ENCODE results near the gene NSUN3. TPM values are rescaled to one million over a fixed set of nuclear protein-coding genes. Genes with fewer than 3 reads are reported as not detected.
"Not testable (repeated sequence)": the region's sequence is repeated elsewhere in the genome, so short reads cannot be mapped to it uniquely, and the experiment has no call there.

Gene NSUN3
- total RNA-seq, 2 donors from 2014 or later, result 14.4 to 15.8 TPM

GRCh38 chr3:94106268-94106667, 43.4 kb downstream of the NSUN3 start:
- no peaks in the 10 kb centered on the region for H3K36me3 ChIP-seq
- no peaks in the 10 kb centered on the region for H3K27me3 ChIP-seq (replicated peaks; ENCODE audit: insufficient read depth)
- H3K4me1 ChIP-seq (ENCODE audit: control insufficient read depth in 1 of 2, low read depth in 2 of 2), result no peaks in the 10 kb centered on the region
- ATAC-seq (ENCODE audit: insufficient number of reproducible peaks, low FRiP score, low read depth) (no peak), DNase-seq (ENCODE audit: low spot score) (no peak)
- H3K27ac ChIP-seq, result no peak overlapping the region
- H3K4me3 ChIP-seq, result no peak overlapping the region
- H3K9me3 ChIP-seq, result no peaks in the 10 kb centered on the region
- TF ChIP-seq, protein P1, sequence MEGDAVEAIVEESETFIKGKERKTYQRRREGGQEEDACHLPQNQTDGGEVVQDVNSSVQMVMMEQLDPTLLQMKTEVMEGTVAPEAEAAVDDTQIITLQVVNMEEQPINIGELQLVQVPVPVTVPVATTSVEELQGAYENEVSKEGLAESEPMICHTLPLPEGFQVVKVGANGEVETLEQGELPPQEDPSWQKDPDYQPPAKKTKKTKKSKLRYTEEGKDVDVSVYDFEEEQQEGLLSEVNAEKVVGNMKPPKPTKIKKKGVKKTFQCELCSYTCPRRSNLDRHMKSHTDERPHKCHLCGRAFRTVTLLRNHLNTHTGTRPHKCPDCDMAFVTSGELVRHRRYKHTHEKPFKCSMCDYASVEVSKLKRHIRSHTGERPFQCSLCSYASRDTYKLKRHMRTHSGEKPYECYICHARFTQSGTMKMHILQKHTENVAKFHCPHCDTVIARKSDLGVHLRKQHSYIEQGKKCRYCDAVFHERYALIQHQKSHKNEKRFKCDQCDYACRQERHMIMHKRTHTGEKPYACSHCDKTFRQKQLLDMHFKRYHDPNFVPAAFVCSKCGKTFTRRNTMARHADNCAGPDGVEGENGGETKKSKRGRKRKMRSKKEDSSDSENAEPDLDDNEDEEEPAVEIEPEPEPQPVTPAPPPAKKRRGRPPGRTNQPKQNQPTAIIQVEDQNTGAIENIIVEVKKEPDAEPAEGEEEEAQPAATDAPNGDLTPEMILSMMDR (IDR thresholded peaks at IDR 0.05), result no peak

DNA sequence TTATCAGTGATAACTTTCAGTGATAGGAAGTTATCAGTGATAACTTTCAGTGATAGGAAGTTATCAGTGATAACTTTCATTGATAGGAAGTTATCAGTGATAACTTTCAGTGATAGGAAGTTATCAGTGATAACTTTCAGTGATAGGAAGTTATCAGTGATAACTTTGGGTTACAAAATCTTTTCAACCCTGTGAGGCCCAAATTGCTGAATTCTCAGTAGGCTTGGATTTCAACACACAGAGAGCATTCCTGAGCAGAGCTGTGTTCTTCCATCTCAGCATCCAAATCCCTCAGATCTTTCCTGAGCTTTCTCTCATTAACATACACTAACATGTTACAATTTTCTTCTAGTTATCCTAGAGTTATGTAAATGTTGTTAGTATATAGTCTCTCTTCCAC, 47.4 kb downstream of the NSUN3 start:
- H3K27me3 ChIP-seq (replicated peaks; ENCODE audit: insufficient read depth); ATAC-seq (ENCODE audit: insufficient number of reproducible peaks, low FRiP score, low read depth); H3K4me3 ChIP-seq; H3K9me3 ChIP-seq; DNase-seq (ENCODE audit: low spot score); H3K4me1 ChIP-seq (ENCODE audit: control insufficient read depth in 1 of 2, low read depth in 2 of 2); H3K27ac ChIP-seq; H3K36me3 ChIP-seq: not testable (repeated sequence)

DNA sequence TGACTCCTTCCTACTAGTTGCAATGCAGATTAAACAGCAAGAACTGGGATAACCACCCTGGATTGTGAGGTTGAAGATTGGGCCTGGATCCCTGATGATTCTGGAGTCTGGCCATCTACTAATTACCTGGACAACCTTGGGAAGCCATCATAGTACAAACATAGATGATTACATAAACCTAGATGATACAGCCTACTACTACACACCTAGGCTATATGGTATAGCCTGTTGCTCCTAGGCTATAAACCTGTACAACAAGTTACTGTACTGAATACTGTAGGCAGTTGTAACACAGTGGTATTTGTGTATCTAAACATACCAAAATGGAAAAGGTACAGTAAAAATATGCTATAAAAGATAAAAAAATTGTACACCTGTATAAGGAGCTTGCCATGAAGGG, 48.0 kb downstream of the NSUN3 start:
- no peaks in the 10 kb centered on the region for H3K9me3 ChIP-seq
- H3K4me3 ChIP-seq, result no peak overlapping the region
- no peak overlapping the region for H3K27ac ChIP-seq
- ATAC-seq (ENCODE audit: insufficient number of reproducible peaks, low FRiP score, low read depth), result no peak
- no peaks in the 10 kb centered on the region for H3K27me3 ChIP-seq (replicated peaks; ENCODE audit: insufficient read depth)
- no peaks in the 10 kb centered on the region for H3K36me3 ChIP-seq
- H3K4me1 ChIP-seq (ENCODE audit: control insufficient read depth in 1 of 2, low read depth in 2 of 2), result peaks cover 0 to 6% of the 10 kb centered on the region in 2 donors
- no peak for DNase-seq (ENCODE audit: low spot score)
- TF ChIP-seq, protein P1 (IDR thresholded peaks at IDR 0.05), result no peak

GRCh38 chr3:94114666-94115065, 51.8 kb downstream of the NSUN3 start:
- no peak overlapping the region for H3K4me3 ChIP-seq
- H3K27me3 ChIP-seq (replicated peaks; ENCODE audit: insufficient read depth), result no peaks in the 10 kb centered on the region
- TF ChIP-seq, protein P1 (IDR thresholded peaks at IDR 0.05), result no peak
- H3K36me3 ChIP-seq, result no peaks in the 10 kb centered on the region
- no peak for DNase-seq (ENCODE audit: low spot score)
- ATAC-seq (ENCODE audit: insufficient number of reproducible peaks, low FRiP score, low read depth), result no peak
- no peak overlapping the region for H3K27ac ChIP-seq
- H3K4me1 ChIP-seq (ENCODE audit: control insufficient read depth in 1 of 2, low read depth in 2 of 2), result peaks cover 0 to 6% of the 10 kb centered on the region in 2 donors
- H3K9me3 ChIP-seq, result no peaks in the 10 kb centered on the region

- no peak overlapping the region for H3K4me3 ChIP-seq
- H3K9me3 ChIP-seq, result no peaks in the 10 kb centered on the region
- no peak overlapping the region for H3K27ac ChIP-seq
- ATAC-seq (ENCODE audit: insufficient number of reproducible peaks, low FRiP score, low read depth), result no peak
- no peaks in the 10 kb centered on the region for H3K36me3 ChIP-seq
- no peak for DNase-seq (ENCODE audit: low spot score)
- H3K27me3 ChIP-seq (replicated peaks; ENCODE audit: insufficient read depth), result no peaks in the 10 kb centered on the region
- peaks cover 0 to 6% of the 10 kb centered on the region in 2 donors for H3K4me1 ChIP-seq (ENCODE audit: control insufficient read depth in 1 of 2, low read depth in 2 of 2)
- TF ChIP-seq, protein P1 (IDR thresholded peaks at IDR 0.05), result no peak
Measured at GRCh38 chr3:94115482-94115881, 52.6 kb downstream of the NSUN3 start.

DNA sequence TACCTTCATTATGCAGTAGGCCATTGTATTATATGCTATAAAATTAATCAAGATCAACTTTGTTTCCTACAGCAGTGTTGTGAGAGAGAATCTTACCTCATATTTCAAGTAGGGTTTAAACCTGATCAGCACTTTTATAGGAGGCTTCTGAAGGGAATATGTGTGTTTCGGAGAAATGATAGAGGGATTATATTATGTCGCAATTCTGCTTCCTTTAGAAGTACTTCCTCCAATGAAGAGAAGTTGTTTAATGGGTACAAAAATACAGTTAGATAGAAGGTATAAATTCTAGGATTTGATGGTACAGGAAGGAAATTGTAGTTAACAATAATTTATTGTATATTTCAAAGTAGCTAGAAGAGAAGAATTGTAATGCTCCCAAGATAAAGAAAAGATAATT, 54.9 kb downstream of the NSUN3 start:
- Histone ChIP-seq H3K36me3 (no peaks in the 10 kb centered on the region), H3K9me3 (no peaks in the 10 kb centered on the region), H3K4me1 (ENCODE audit: control insufficient read depth in 1 of 2, low read depth in 2 of 2) (peaks cover 0 to 6% of the 10 kb centered on the region in 2 donors), H3K27me3 (replicated peaks; ENCODE audit: insufficient read depth) (no peaks in the 10 kb centered on the region), H3K27ac (no peak overlapping the region), H3K4me3 (no peak overlapping the region)
- TF ChIP-seq, protein P1 (IDR thresholded peaks at IDR 0.05), result no peak
- ATAC-seq (ENCODE audit: insufficient number of reproducible peaks, low FRiP score, low read depth) (no peak), DNase-seq (ENCODE audit: low spot score) (no peak)
